Cardiac fibroblast (primary cell): ENCODE measurements around the gene BCL2.

Source experiments
- DNase-seq, 2 donors: peaks; one replicate each; pipeline versions ENCODE4 v3.0.0 to v3.0.0-alpha.2; 2010; ENCODE audit warnings: low read depth in 2 of 2
- H3K4me3 ChIP-seq, 2 donors: replicated peaks in 1 of 2; 1 replicate in 1 of 2; 2 replicates in 1 of 2; pipeline ENCODE4 v1.5.1; 2011; ENCODE audit warnings: low read depth in 2 of 2, low read length in 2 of 2, mild to moderate bottlenecking in 2 of 2, moderate library complexity in 1 of 2
- TF ChIP-seq, protein P1 (sequence below): IDR thresholded peaks from one replicate; pipeline ENCODE4 v1.5.1; 2011; ENCODE audit warnings: low read depth, mild to moderate bottlenecking, low read length, inconsistent platforms

BCL2 gene

DNA sequence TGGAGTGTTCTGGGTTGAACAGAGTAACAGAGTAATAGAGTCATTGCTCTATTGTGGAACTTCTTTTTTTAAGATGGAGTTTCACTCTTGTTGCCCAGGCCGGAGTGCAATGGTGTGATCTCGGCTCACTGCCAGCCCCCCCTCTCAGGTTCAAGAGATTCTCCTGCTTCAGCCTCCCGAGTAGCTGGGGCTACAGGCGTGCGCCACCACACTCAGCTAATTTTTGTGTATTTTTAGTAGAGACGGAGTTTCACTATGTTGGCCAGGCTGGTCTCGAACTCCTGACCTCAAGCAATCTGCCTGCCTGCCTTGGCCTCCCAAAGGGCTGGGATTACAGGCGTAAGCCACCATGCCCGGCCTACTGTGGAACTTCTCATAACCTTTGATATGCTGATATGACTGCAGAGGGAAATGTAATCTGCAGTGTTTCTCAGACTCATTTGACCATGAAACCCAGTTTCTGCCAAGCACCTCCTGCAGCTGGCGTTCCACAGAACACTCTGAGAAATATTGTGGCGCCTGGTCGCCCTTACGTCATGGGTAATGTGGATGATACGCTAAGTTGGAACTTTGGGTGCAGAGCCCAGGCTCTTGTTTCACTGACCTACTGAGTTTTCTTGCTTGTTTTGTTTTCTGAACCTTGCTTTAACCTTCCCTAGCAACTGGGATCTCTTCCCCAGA is 213.8 kb downstream of the BCL2 start:
- no peak overlapping the region for H3K4me3 ChIP-seq
- TF ChIP-seq, protein P1, sequence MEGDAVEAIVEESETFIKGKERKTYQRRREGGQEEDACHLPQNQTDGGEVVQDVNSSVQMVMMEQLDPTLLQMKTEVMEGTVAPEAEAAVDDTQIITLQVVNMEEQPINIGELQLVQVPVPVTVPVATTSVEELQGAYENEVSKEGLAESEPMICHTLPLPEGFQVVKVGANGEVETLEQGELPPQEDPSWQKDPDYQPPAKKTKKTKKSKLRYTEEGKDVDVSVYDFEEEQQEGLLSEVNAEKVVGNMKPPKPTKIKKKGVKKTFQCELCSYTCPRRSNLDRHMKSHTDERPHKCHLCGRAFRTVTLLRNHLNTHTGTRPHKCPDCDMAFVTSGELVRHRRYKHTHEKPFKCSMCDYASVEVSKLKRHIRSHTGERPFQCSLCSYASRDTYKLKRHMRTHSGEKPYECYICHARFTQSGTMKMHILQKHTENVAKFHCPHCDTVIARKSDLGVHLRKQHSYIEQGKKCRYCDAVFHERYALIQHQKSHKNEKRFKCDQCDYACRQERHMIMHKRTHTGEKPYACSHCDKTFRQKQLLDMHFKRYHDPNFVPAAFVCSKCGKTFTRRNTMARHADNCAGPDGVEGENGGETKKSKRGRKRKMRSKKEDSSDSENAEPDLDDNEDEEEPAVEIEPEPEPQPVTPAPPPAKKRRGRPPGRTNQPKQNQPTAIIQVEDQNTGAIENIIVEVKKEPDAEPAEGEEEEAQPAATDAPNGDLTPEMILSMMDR, result no peak
- no peak for DNase-seq

DNA sequence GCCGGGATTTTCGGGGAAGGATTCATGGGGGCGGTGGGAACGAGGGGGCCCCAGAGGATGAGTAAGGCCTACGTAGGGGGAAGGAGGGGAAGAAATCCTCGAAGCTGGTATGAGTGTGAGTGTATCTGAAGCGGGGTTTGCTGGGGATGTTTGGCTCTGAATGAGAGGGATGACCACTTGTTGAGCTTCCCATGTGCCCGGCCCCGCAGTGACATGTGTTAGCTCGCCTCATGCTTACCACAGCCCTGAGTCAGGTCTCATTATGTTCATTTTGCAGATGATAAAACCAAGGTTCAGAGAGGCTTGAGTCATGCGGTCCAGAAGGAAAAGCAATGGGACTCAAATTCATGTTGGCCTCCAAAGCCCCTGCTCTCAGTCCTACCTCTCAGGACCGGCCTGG is 214.7 kb downstream of the BCL2 start:
- H3K4me3 ChIP-seq, result no peak overlapping the region
- no peak for DNase-seq
- TF ChIP-seq, protein P1, result no peak

DNA sequence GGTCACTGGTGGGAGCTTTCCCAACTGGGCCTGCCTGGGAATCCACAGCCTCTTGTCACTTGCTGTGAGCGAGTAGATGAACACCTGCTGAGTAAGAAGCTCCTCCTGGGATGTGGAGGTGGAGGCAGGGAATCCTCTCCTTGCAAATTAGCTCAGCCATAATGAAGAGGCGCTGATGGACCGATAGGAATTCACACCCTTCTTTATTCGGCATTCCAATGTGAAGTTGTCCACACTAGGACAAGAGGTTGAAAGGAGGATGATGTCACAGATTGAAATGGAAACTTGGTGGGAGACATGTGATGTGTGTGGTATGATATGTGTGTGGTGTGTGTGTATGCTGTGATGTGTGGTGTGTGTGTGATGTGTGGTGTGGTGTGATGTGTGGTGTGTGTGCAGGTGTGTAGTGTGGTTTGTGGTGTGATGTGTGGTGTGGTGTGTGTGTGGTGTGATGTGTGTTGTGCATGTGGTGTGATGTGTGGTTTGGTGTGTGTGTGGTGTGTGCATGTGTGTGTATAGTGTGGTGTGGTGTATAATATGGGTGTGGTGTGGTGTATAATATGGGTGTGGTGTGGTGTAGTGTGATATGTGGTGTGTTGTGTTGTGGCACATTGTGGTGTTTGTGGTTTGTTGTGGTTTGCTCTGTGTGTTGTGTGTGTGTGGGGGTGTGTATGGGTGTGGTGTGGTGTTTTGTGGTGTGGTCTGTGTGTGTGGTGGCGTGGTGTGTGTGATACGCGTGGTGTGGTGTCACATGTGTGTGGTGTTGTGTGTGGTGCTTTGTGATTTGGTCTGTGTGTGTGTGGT is 216.4 kb downstream of the BCL2 start:
- TF ChIP-seq, protein P1, result no peak
- no peak for DNase-seq
- no peak overlapping the region for H3K4me3 ChIP-seq

DNA sequence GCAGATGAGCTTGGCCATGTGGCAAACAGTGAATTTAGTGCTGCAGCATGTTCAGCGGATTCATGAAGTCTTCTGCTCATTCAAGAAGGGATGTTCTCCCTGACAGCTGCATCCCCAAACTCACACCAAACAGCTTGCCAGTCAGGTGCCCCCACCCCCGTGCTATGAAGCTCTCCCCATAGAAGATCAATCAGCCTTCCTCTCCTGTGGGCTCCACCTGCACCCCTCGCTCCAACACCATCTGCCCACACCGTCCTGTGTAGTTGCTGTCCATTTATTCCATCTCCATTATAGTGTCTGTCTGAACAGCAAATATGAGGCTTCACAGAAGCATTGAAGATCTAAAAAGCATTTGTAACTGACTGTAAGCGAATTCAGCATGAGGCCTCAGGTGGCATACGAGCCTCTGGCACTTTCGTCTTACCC is 218.9 kb downstream of the BCL2 start:
- TF ChIP-seq, protein P1, result no peak
- H3K4me3 ChIP-seq, result no peak overlapping the region
- DNase-seq, result no peak

DNA sequence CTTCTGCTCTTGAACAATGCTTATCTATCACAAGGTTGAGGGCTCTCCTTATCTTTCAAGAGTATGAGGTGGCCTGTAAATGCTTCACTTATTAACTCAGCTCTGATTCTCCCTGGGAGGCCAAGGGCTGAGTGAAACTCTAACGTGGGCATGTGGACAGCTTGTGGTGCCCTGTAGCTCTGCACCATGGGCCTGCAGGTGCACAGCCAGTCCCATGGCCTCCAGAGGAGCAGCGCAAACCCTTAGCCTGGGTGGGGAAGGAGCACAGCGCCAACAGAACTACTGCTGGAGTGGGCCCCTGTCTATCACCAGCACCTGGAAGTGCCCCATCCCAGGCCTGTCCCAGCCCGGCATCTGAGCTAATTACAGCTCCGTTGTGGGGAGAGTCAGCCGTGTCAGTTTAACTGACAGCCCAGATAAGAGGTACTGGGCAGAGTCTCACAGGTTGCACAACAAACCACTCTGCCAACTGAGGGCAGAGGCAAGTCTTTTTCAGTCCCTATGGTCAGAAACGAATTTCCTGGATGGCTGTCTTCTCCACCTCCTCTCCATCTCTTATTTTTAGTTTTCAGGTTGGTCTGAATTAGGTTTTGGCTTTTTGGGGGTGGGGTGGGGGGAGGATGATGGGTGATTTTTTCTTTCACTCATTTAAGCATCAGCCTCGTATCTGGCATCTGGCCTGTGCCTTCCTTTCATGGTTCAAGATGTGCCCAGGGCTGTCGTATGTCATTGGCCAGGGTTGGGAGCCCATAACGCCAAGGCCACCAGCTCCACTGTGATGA is 219.5 kb downstream of the BCL2 start:
- H3K4me3 ChIP-seq, result no peak overlapping the region
- TF ChIP-seq, protein P1, result no peak
- DNase-seq, result no peak

DNA sequence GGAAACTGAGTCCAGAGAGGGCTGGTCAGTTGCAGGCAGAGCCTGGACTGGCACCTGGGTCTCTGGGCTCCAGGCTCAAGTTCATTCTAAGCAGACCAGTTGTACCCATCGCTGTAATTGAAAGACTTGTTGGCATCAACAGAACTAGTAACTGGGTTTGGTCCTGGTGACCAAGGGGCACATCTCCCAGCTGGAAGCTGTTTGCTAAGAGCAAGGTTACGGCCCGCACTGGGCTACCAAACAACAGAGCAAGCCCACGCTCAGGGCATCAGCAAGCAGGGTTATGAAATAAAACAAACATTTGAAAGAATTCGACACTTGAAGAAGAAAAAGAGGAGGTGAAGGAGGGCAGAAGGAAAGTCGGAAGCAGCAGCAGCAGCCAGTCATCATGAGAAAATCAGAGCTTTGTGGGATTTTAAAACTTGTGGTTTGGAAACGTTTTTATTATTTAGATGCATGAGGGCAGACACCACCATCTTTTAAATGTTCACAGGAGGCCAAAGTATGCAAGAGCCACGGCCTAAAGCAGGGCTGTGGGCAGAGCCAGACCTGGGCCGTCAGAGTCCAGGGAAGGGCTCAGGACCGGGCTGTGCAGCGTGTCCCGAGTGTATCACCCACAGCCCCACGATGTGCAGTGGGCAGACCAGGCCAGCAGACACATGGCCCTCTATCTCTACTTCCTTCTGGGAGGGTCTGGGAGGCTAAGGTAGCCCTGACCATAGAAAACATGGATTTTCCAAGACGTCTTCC is 220.3 kb downstream of the BCL2 start:
- DNase-seq, result no peak
- H3K4me3 ChIP-seq, result no peak overlapping the region
- TF ChIP-seq, protein P1, result no peak
